H1 (cell line): ENCODE results near the gene OR8B3.

Experiments used
- CREB1 ChIP-seq: IDR thresholded peaks from 2 replicates; pipeline ENCODE4 v1.6.1; 2012; ENCODE audit warnings: inconsistent platforms
- POLR2A ChIP-seq, 2 experiments: IDR thresholded peaks; 1 replicate in 1 of 2; 2 replicates in 1 of 2; pipeline ENCODE4 v1.6.1; 2011; ENCODE audit warnings: low read depth in 2 of 2, low read length in 2 of 2, mild to moderate bottlenecking in 2 of 2; ENCODE audit errors: control extremely low read depth in 1 of 2
- RAD21 ChIP-seq, 2 experiments: IDR thresholded peaks in 1 of 2; conservative IDR thresholded peaks in 1 of 2; 2 replicates each; pipeline ENCODE4 v1.6.1; 2011; ENCODE audit warnings: low read depth in 2 of 2, low read length in 2 of 2, improper control_type of control experiment in 1 of 2, inconsistent platforms in 1 of 2, mild to moderate bottlenecking in 1 of 2, moderate library complexity in 1 of 2
- TF ChIP-seq, protein P1 (sequence below), 3 experiments: IDR thresholded peaks; 1 replicate in 2 of 3; 2 replicates in 1 of 3; pipeline versions ENCODE4 v1.5.1 to v1.6.1; 2011; ENCODE audit warnings: low read length in 3 of 3, mild to moderate bottlenecking in 3 of 3, inconsistent platforms in 2 of 3, low read depth in 1 of 3, moderate library complexity in 1 of 3; ENCODE audit not compliant: insufficient read depth in 1 of 3; ENCODE audit errors: control extremely low read depth in 1 of 3

DNA sequence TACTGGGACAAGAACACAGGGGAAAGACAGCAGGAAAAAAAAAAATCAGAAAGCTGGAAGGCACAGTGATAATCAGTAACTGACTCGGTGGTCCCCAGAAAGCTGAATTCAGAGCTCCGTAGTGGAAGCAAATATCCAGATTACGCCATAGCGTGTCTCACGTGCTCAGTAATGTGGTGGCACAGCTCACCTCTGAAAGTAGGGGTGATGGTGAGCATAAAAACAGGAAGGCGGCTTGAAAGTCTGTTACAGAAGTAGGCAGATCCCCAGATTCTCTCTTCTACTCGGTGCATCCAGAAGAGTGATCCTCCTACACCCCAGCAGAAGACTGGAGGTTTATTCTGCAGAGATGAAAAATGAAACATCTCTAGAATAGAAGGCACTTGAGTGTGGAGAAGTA is 11.1 kb upstream of the OR8B3 start:
- TF ChIP-seq, protein P1, sequence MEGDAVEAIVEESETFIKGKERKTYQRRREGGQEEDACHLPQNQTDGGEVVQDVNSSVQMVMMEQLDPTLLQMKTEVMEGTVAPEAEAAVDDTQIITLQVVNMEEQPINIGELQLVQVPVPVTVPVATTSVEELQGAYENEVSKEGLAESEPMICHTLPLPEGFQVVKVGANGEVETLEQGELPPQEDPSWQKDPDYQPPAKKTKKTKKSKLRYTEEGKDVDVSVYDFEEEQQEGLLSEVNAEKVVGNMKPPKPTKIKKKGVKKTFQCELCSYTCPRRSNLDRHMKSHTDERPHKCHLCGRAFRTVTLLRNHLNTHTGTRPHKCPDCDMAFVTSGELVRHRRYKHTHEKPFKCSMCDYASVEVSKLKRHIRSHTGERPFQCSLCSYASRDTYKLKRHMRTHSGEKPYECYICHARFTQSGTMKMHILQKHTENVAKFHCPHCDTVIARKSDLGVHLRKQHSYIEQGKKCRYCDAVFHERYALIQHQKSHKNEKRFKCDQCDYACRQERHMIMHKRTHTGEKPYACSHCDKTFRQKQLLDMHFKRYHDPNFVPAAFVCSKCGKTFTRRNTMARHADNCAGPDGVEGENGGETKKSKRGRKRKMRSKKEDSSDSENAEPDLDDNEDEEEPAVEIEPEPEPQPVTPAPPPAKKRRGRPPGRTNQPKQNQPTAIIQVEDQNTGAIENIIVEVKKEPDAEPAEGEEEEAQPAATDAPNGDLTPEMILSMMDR (IDR thresholded peaks at IDR 0.05; ENCODE audit: control extremely low read depth in 1 of 3, insufficient read depth in 1 of 3, low read depth in 1 of 3, low read length in 3 of 3): no peak
- no peak for TF ChIP-seq CREB1
- no peak for TF ChIP-seq POLR2A (IDR thresholded peaks at IDR 0.05; ENCODE audit: control extremely low read depth in 1 of 2, low read depth in 2 of 2, low read length in 2 of 2)
- no peak for TF ChIP-seq RAD21 (IDR thresholded peaks at IDR 0.05 in 1 of 2, conservative IDR thresholded peaks at IDR 0.05 in 1 of 2; ENCODE audit: low read depth in 2 of 2, low read length in 2 of 2)
